ENCODE measurements around the gene SNX33. TPM values are rescaled to one million over a fixed set of nuclear protein-coding genes. Genes with fewer than 3 reads are reported as not detected.
A peak's percentile ranks its signal among the peaks of the same experiment; 100 is the strongest.
"Not testable (repeated sequence)": the region's sequence is repeated elsewhere in the genome, so short reads cannot be mapped to it uniquely, and the experiment has no call there.

SNX33 gene
- total RNA-seq, 1 donor from 2014 or later: 0.22 TPM

GRCh38 chr15:75622505-75622904 is 25.2 kb upstream of the SNX33 start:
- ChIA-PET POLR2A (no interaction called here), CTCF (no interaction called here)
- Mint-ChIP-seq H3K27ac (no peak overlapping the region), H3K9me3 (no peaks in the 10 kb centered on the region), H3K36me3 (ENCODE audit: low read depth) (peaks cover 34% of the 10 kb centered on the region), H3K27me3 (no peaks in the 10 kb centered on the region), H3K4me3 (no peak overlapping the region), H3K4me1 (peaks cover 19% of the 10 kb centered on the region)
- no peak for DNase-seq
- intact Hi-C loops (cut with micrococcal nuclease): no loop called here
- no peak for TF ChIP-seq CTCF (IDR thresholded peaks at IDR 0.05)
- ATAC-seq (ENCODE audit: low read depth): no peak

- Mint-ChIP-seq H3K4me1 (peaks cover 19% of the 10 kb centered on the region), H3K27ac (peak within 1 kb of the TSS; percentile 98), H3K4me3 (peak within 1 kb of the TSS; percentile 96), H3K36me3 (ENCODE audit: low read depth) (peaks cover 10% of the 10 kb centered on the region), H3K27me3 (no peaks in the 10 kb centered on the region), H3K9me3 (no peaks in the 10 kb centered on the region)
- no peak for TF ChIP-seq CTCF (IDR thresholded peaks at IDR 0.05)
- peak; percentile 78 for DNase-seq
- intact Hi-C loops (cut with micrococcal nuclease): loop anchor here (1.0 kb wide), 4 partner anchors 15 to 174 kb away; partner anchors contain the start of genes IMP3, PTPN9 and SIN3A
- ATAC-seq (ENCODE audit: low read depth): peak; percentile 93
- POLR2A ChIA-PET: interaction anchor here (0.6 to 6.2 kb wide), 15 partner anchors 14 to 942 kb away, joined by 3 to 164 read pairs (median 4); partner anchors contain the start of genes IMP3, MAN2C1, PTPN9 and SIN3A
- CTCF ChIA-PET: interaction anchor here (0.6 to 1.6 kb wide), 6 partner anchors 13 to 258 kb away, joined by 3 to 10 read pairs (median 3); partner anchors contain the start of genes IMP3, MAN2C1 and SNX33
These were observed 22.0 kb upstream of the SNX33 start, which contains the start of gene SNUPN for GRCh38 chr15:75625542-75626347. Gene SNUPN (minus strand): TSS chr15:75625725. CDS start chr15:75621051, 4,674 bp downstream.

GRCh38 chr15:75631935-75632334 is 15.8 kb upstream of the SNX33 start:
- no peak overlapping the region for H3K4me3 Mint-ChIP-seq
- H3K9me3 Mint-ChIP-seq: no peaks in the 10 kb centered on the region
- peaks cover 2% of the 10 kb centered on the region for H3K36me3 Mint-ChIP-seq (ENCODE audit: low read depth)
- H3K27ac Mint-ChIP-seq: no peak overlapping the region
- no peaks in the 10 kb centered on the region for H3K27me3 Mint-ChIP-seq
- intact Hi-C loops (cut with micrococcal nuclease): no loop called here
- ChIA-PET CTCF (no interaction called here), POLR2A (interaction anchor here (1.3 kb wide), 1 partner anchor 8 kb away, joined by 7 read pairs; the partner anchor contains the start of gene IMP3)
- DNase-seq (no peak), ATAC-seq (ENCODE audit: low read depth) (no peak)
- no peak for TF ChIP-seq CTCF (IDR thresholded peaks at IDR 0.05)
- peaks cover 2% of the 10 kb centered on the region for H3K4me1 Mint-ChIP-seq

- CTCF ChIA-PET: not testable (repeated sequence)
These were observed 13.8 kb upstream of the SNX33 start for GRCh38 chr15:75633922-75634321.

GRCh38 chr15:75636026-75636425 is 11.7 kb upstream of the SNX33 start:
- intact Hi-C loops (cut with micrococcal nuclease): no loop called here
- Mint-ChIP-seq H3K27ac (no peak overlapping the region), H3K4me3 (no peak overlapping the region), H3K4me1 (peaks cover 34% of the 10 kb centered on the region), H3K9me3 (no peaks in the 10 kb centered on the region), H3K27me3 (no peaks in the 10 kb centered on the region), H3K36me3 (ENCODE audit: low read depth) (peaks cover 25% of the 10 kb centered on the region)
- DNase-seq (no peak), ATAC-seq (ENCODE audit: low read depth) (no peak)
- ChIA-PET POLR2A (interaction anchor here (6.7 kb wide), 1 partner anchor 10 kb away, joined by 164 read pairs; the partner anchor contains the start of gene SNUPN), CTCF (no interaction called here)
- TF ChIP-seq CTCF (IDR thresholded peaks at IDR 0.05): no peak

More at GRCh38 chr15:75633922-75634321, 13.8 kb upstream of the SNX33 start:
- H3K4me3 Mint-ChIP-seq; DNase-seq; H3K27ac Mint-ChIP-seq; H3K9me3 Mint-ChIP-seq; ATAC-seq (ENCODE audit: low read depth); H3K27me3 Mint-ChIP-seq; intact Hi-C loops (cut with micrococcal nuclease): not testable (repeated sequence)
- POLR2A ChIA-PET: interaction anchor here (0.7 kb wide), 1 partner anchor 55 kb away, joined by 3 read pairs; no protein-coding TSS in a partner anchor
- H3K4me1 Mint-ChIP-seq: peaks cover 22% of the 10 kb centered on the region
- H3K36me3 Mint-ChIP-seq (ENCODE audit: low read depth): peaks cover 16% of the 10 kb centered on the region
